NCI-H1694 (cell line): ENCODE measurements around the gene GAN.
A peak's percentile ranks its signal among the peaks of the same experiment; 100 is the strongest.

Source experiments
- DNase-seq: peaks from one replicate; lab custom pipeline; 2025; lab: John Stamatoyannopoulos, UW

GAN gene

GRCh38 chr16:81314603-81315270 lies at the start of gene GAN:
GAN (plus strand) TSS chr16:81314962; CDS start chr16:81315114, 152 bp downstream.
- DNase-seq, result peak; percentile 88

- DNase-seq, result no peak
Measured at GRCh38 chr16:81265052-81265451, 49.7 kb upstream of the GAN start.

GRCh38 chr16:81265658-81266451 lies 48.9 kb upstream of the GAN start:
- DNase-seq, result no peak

- no peak for DNase-seq
Measured at GRCh38 chr16:81266680-81267095, 48.1 kb upstream of the GAN start.

- DNase-seq, result no peak
Measured at GRCh38 chr16:81268509-81268908, 46.3 kb upstream of the GAN start.

GRCh38 chr16:81273223-81273950 lies 41.4 kb upstream of the GAN start:
- no peak for DNase-seq

GRCh38 chr16:81275064-81275532 lies 39.7 kb upstream of the GAN start:
- DNase-seq, result no peak

GRCh38 chr16:81275795-81276194 lies 39.0 kb upstream of the GAN start:
- no peak for DNase-seq

GRCh38 chr16:81276323-81276722 lies 38.4 kb upstream of the GAN start:
- DNase-seq, result no peak

- DNase-seq, result no peak
Measured at GRCh38 chr16:81277541-81278080, 37.2 kb upstream of the GAN start.

- DNase-seq, result no peak
Measured at GRCh38 chr16:81278526-81278925, 36.2 kb upstream of the GAN start.

- no peak for DNase-seq
Measured at GRCh38 chr16:81279392-81279791, 35.4 kb upstream of the GAN start.

GRCh38 chr16:81280393-81280792 lies 34.4 kb upstream of the GAN start:
- no peak for DNase-seq

GRCh38 chr16:81283044-81283443 lies 31.7 kb upstream of the GAN start:
- no peak for DNase-seq

GRCh38 chr16:81284995-81285600 lies 29.7 kb upstream of the GAN start:
- DNase-seq, result no peak

- no peak for DNase-seq
Measured at GRCh38 chr16:81286190-81286589, 28.6 kb upstream of the GAN start.

GRCh38 chr16:81291117-81291516 lies 23.6 kb upstream of the GAN start:
- no peak for DNase-seq

GRCh38 chr16:81292936-81293335 lies 21.8 kb upstream of the GAN start:
- DNase-seq, result no peak

- DNase-seq, result no peak
Measured at GRCh38 chr16:81293909-81294802, 20.6 kb upstream of the GAN start.

- no peak for DNase-seq
Measured at GRCh38 chr16:81296631-81297030, 18.1 kb upstream of the GAN start.

GRCh38 chr16:81307770-81308169 lies 7.0 kb upstream of the GAN start:
- DNase-seq, result no peak
